ENCODE measurements around the gene DNAH5. TPM values are rescaled to one million over a fixed set of nuclear protein-coding genes. Genes with fewer than 3 reads are reported as not detected.
A peak's percentile ranks its signal among the peaks of the same experiment; 100 is the strongest.
"Not testable (repeated sequence)": the region's sequence is repeated elsewhere in the genome, so short reads cannot be mapped to it uniquely, and the experiment has no call there.

DNAH5 gene
- total RNA-seq, 1 experiment from 2014 or later = 9.7 TPM

DNA sequence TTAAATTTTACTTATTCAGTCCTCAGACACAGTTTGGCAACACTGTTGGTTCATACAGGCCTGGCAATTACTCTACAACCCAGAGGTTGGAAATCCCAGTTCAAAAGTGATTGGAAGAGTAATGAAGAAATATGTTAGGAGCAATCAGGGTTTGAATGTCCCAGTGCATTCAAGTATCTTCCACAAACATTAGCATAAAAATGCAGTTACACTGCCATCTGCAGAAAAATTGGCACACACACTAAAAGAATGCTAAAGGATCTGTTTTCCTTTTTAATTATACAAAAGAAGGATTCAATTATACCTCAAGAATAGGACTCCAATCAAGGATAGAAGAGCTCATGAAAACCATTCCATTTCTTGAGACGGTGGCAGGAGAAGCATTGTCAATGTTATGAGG, 130.2 kb downstream of the DNAH5 start:
- Histone ChIP-seq H3K4me2 (no peak overlapping the region), H3K4me1 (replicated peaks; ENCODE audit: insufficient read depth) (no peaks in the 10 kb centered on the region), H3F3A (ENCODE audit: insufficient read depth, low read depth) (no peaks in the 10 kb centered on the region), H3K9me3 (ENCODE audit: insufficient read depth, low read depth) (no peaks in the 10 kb centered on the region), H3K27ac (no peak overlapping the region), H3K4me3 (no peak overlapping the region), H4K20me1 (ENCODE audit: insufficient read depth) (no peaks in the 10 kb centered on the region), H3K27me3 (ENCODE audit: insufficient read depth, low read depth) (no peaks in the 10 kb centered on the region), H3K9me2 (ENCODE audit: insufficient read depth) (no peaks in the 10 kb centered on the region), H3K79me2 (ENCODE audit: low read depth) (no peaks in the 10 kb centered on the region), H3K36me3 (ENCODE audit: low read depth) (no peaks in the 10 kb centered on the region), H2AFZ (no peak overlapping the region)
- no peak for TF ChIP-seq EZH2 (IDR thresholded peaks at IDR 0.05; ENCODE audit: low read depth)
- TF ChIP-seq, protein P1, sequence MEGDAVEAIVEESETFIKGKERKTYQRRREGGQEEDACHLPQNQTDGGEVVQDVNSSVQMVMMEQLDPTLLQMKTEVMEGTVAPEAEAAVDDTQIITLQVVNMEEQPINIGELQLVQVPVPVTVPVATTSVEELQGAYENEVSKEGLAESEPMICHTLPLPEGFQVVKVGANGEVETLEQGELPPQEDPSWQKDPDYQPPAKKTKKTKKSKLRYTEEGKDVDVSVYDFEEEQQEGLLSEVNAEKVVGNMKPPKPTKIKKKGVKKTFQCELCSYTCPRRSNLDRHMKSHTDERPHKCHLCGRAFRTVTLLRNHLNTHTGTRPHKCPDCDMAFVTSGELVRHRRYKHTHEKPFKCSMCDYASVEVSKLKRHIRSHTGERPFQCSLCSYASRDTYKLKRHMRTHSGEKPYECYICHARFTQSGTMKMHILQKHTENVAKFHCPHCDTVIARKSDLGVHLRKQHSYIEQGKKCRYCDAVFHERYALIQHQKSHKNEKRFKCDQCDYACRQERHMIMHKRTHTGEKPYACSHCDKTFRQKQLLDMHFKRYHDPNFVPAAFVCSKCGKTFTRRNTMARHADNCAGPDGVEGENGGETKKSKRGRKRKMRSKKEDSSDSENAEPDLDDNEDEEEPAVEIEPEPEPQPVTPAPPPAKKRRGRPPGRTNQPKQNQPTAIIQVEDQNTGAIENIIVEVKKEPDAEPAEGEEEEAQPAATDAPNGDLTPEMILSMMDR (conservative IDR thresholded peaks at IDR 0.05) = 0 out of 2 replicates have a peak, but pooled peaks have one; percentile 34
- BruUV-seq (replicated peaks) = no TSS peak
- DNase-seq = no peak
- ChIA-PET POLR2A (ENCODE audit: unreplicated experiment) (interaction anchor here (0.6 kb wide), 1 partner anchor 733 kb away, joined by 16 read pairs; no protein-coding TSS in a partner anchor), CTCF (no interaction called here)
- intact Hi-C loops (cut with micrococcal nuclease; ENCODE audit: unreplicated experiment) = no loop called here

DNA sequence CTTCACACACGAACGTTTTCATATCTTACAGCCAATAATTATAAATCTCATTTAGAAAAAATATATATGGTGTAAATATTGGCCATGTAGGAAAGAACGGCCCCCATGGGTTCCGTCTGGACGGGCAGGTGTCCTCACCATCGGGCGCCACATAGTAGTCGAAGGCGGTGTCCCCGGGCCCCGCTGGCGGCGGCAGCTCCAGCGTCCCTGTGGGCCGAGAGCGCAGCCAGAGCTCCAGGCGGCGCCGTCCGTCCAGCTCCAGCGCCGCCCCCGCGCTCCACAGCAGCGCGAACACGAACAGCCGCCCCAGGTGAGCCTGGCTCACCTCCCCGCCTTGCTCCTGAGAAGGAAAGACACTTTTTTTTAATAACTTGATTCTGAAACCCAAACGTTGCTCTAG, 134.6 kb downstream of the DNAH5 start:
- intact Hi-C loops (cut with micrococcal nuclease; ENCODE audit: unreplicated experiment) = no loop called here
- no peak overlapping the region for H3K27ac ChIP-seq
- H3K4me2 ChIP-seq = no peak overlapping the region
- ChIA-PET CTCF (no interaction called here), POLR2A (ENCODE audit: unreplicated experiment) (no interaction called here)
- BruUV-seq (replicated peaks) = no TSS peak
- DNase-seq = no peak
- no peaks in the 10 kb centered on the region for H3K9me3 ChIP-seq (ENCODE audit: insufficient read depth, low read depth)
- no peak for TF ChIP-seq EZH2 (IDR thresholded peaks at IDR 0.05; ENCODE audit: low read depth)
- TF ChIP-seq, protein P1 (conservative IDR thresholded peaks at IDR 0.05) = no peak
- H3K27me3 ChIP-seq (ENCODE audit: insufficient read depth, low read depth) = no peaks in the 10 kb centered on the region
- no peak overlapping the region for H3K4me3 ChIP-seq
- H4K20me1 ChIP-seq (ENCODE audit: insufficient read depth) = no peaks in the 10 kb centered on the region
- H3F3A ChIP-seq (ENCODE audit: insufficient read depth, low read depth) = no peaks in the 10 kb centered on the region
- no peaks in the 10 kb centered on the region for H3K4me1 ChIP-seq (replicated peaks; ENCODE audit: insufficient read depth)
- no peaks in the 10 kb centered on the region for H3K9me2 ChIP-seq (ENCODE audit: insufficient read depth)
- no peaks in the 10 kb centered on the region for H3K79me2 ChIP-seq (ENCODE audit: low read depth)
- no peaks in the 10 kb centered on the region for H3K36me3 ChIP-seq (ENCODE audit: low read depth)
- no peak overlapping the region for H2AFZ ChIP-seq

DNA sequence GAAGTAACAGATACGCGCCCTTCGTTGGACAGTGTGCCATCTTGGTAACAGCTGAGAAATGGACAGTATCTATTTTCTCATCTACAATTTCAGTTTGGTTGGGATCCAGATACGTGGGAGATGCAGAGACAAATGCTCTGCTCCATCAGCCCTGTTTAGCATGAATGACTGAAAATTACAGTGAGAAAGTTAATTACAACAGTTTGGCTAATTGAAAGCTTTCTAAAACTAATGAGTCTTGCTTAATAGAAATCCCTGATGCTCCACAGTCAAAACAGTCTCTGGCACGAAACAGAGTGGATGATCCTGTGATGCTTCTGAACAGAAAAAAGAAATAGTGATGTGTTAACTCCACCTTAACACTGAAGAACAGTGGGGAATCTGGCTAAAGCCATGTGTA, 140.2 kb downstream of the DNAH5 start:
- H3F3A ChIP-seq (ENCODE audit: insufficient read depth, low read depth) = no peaks in the 10 kb centered on the region
- H3K4me1 ChIP-seq (replicated peaks; ENCODE audit: insufficient read depth) = no peaks in the 10 kb centered on the region
- no peak overlapping the region for H3K4me2 ChIP-seq
- H3K4me3 ChIP-seq = no peak overlapping the region
- ChIA-PET POLR2A (ENCODE audit: unreplicated experiment) (no interaction called here), CTCF (no interaction called here)
- no peak for DNase-seq
- intact Hi-C loops (cut with micrococcal nuclease; ENCODE audit: unreplicated experiment) = no loop called here
- no TSS peak for BruUV-seq (replicated peaks)
- no peaks in the 10 kb centered on the region for H3K9me3 ChIP-seq (ENCODE audit: insufficient read depth, low read depth)
- H2AFZ ChIP-seq = no peak overlapping the region
- TF ChIP-seq EZH2 (IDR thresholded peaks at IDR 0.05; ENCODE audit: low read depth) = no peak
- TF ChIP-seq, protein P1 (conservative IDR thresholded peaks at IDR 0.05) = no peak
- no peak overlapping the region for H3K27ac ChIP-seq
- no peaks in the 10 kb centered on the region for H4K20me1 ChIP-seq (ENCODE audit: insufficient read depth)
- no peaks in the 10 kb centered on the region for H3K27me3 ChIP-seq (ENCODE audit: insufficient read depth, low read depth)
- H3K36me3 ChIP-seq (ENCODE audit: low read depth) = no peaks in the 10 kb centered on the region
- no peaks in the 10 kb centered on the region for H3K9me2 ChIP-seq (ENCODE audit: insufficient read depth)
- no peaks in the 10 kb centered on the region for H3K79me2 ChIP-seq (ENCODE audit: low read depth)

DNA sequence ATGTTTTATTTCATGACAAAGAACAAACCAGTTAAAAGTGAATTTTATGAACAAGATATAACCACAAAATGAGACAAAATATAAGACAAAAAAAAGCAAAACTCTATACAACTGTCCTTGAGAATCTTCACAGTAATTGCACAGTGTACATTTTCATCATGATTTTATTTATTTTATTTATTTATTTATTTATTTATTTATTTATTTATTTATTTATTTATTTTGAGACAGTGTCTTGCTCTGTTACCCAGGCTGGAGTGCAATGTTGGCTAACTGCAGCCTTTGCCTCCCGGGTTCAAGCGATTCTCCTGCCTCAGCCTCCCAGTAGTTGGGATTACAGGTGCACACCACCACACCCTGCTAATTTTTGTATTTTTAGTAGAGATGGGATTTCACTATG, 145.9 kb downstream of the DNAH5 start:
- H3K4me3 ChIP-seq; H3K9me3 ChIP-seq (ENCODE audit: insufficient read depth, low read depth); BruUV-seq (replicated peaks); H4K20me1 ChIP-seq (ENCODE audit: insufficient read depth); H3K36me3 ChIP-seq (ENCODE audit: low read depth); H3K79me2 ChIP-seq (ENCODE audit: low read depth); H3K27ac ChIP-seq; CTCF ChIA-PET; H3K27me3 ChIP-seq (ENCODE audit: insufficient read depth, low read depth); H3K4me2 ChIP-seq; H3K9me2 ChIP-seq (ENCODE audit: insufficient read depth); DNase-seq; H2AFZ ChIP-seq; POLR2A ChIA-PET (ENCODE audit: unreplicated experiment); H3F3A ChIP-seq (ENCODE audit: insufficient read depth, low read depth); intact Hi-C loops (cut with micrococcal nuclease; ENCODE audit: unreplicated experiment); H3K4me1 ChIP-seq (replicated peaks; ENCODE audit: insufficient read depth): not testable (repeated sequence)

All from PC-9 (cell line).